Osteocyte (in vitro differentiated cells): ENCODE results near the gene CDC34. TPM values are rescaled to one million over a fixed set of nuclear protein-coding genes. Genes with fewer than 3 reads are reported as not detected.
A peak's percentile ranks its signal among the peaks of the same experiment; 100 is the strongest.

Experiments used
- DNase-seq: peaks from one replicate; pipeline ENCODE4 v3.0.0; 2021; ENCODE audit warnings: mixed read lengths; ENCODE audit not compliant: unreplicated experiment; ENCODE audit errors: extremely low spot score
- H3K27ac Mint-ChIP-seq: one replicate; pipeline ENCODE4 v1.8.0; 2021; ENCODE audit warnings: mild to moderate bottlenecking, mixed read lengths; ENCODE audit not compliant: unreplicated experiment
- H3K27me3 Mint-ChIP-seq: one replicate; pipeline ENCODE4 v1.8.0; 2021; ENCODE audit warnings: mixed read lengths; ENCODE audit not compliant: unreplicated experiment
- H3K36me3 Mint-ChIP-seq: one replicate; pipeline ENCODE4 v1.8.0; 2021; ENCODE audit warnings: mixed read lengths; ENCODE audit not compliant: unreplicated experiment
- H3K4me1 Mint-ChIP-seq: one replicate; pipeline ENCODE4 v1.8.0; 2021; ENCODE audit warnings: mixed read lengths; ENCODE audit not compliant: unreplicated experiment
- H3K4me3 Mint-ChIP-seq: one replicate; pipeline ENCODE4 v1.8.0; 2021; ENCODE audit warnings: mild to moderate bottlenecking, moderate library complexity, mixed read lengths; ENCODE audit not compliant: unreplicated experiment
- H3K9me3 Mint-ChIP-seq: one replicate; pipeline ENCODE4 v1.8.0; 2021; ENCODE audit warnings: mixed read lengths; ENCODE audit not compliant: unreplicated experiment
- total RNA-seq: library from RNA; stranded (reverse); gene quantifications from 2 replicates; pipeline ENCODE4 v1.2.1, GENCODE V29; 2021
- TF ChIP-seq, protein P1 (sequence below): fragments of 200-600 bp; sonication (generic); IDR thresholded peaks from 2 replicates; pipeline ENCODE4 v1.5.0; 2021; ENCODE audit warnings: antibody characterized with exemption, mild to moderate bottlenecking, moderate library complexity

Gene CDC34
- total RNA-seq, 1 donor from 2014 or later, result 65.3 TPM

DNA sequence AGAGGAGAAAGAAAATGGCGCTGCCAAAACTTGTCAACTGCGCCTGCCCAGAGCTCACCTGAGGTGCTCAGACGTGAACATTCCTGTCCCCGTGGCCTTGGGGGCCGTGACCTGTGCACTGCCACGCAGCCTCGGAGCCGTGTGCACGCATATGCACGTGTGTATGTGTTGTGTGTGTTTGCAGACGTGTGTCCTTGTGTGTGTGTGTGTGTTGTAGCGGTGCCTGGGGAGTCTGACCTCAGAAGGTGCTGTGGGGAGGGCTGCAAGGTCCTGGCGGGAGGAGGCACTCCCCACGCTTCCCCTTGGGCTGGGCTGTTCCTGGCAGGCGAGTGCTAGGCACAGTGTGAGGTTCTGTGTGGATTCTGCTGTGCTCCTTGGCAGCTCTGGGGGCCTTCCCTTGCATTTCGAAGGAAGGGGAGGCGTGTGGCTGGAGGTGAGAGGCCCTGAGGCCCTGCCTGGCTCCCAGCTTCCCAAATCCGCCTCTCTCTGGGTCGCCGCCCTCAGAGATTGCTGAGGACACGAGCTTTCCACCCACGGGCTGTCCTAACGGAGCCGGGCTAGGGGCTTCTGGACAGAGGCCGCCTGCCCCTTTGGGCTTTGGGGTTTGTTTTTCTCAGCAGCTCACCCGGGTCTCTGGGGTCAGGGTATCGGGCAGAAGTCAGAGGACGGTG, 45.3 kb downstream of the CDC34 start:
- DNase-seq, result no peak
- TF ChIP-seq, protein P1, sequence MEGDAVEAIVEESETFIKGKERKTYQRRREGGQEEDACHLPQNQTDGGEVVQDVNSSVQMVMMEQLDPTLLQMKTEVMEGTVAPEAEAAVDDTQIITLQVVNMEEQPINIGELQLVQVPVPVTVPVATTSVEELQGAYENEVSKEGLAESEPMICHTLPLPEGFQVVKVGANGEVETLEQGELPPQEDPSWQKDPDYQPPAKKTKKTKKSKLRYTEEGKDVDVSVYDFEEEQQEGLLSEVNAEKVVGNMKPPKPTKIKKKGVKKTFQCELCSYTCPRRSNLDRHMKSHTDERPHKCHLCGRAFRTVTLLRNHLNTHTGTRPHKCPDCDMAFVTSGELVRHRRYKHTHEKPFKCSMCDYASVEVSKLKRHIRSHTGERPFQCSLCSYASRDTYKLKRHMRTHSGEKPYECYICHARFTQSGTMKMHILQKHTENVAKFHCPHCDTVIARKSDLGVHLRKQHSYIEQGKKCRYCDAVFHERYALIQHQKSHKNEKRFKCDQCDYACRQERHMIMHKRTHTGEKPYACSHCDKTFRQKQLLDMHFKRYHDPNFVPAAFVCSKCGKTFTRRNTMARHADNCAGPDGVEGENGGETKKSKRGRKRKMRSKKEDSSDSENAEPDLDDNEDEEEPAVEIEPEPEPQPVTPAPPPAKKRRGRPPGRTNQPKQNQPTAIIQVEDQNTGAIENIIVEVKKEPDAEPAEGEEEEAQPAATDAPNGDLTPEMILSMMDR, result no peak
- no peak overlapping the region for H3K4me3 Mint-ChIP-seq
- peaks cover 40% of the 10 kb centered on the region for H3K4me1 Mint-ChIP-seq
- no peaks in the 10 kb centered on the region for H3K36me3 Mint-ChIP-seq
- peak overlapping the region; percentile 74 for H3K27ac Mint-ChIP-seq
- no peaks in the 10 kb centered on the region for H3K27me3 Mint-ChIP-seq
- no peaks in the 10 kb centered on the region for H3K9me3 Mint-ChIP-seq

DNA sequence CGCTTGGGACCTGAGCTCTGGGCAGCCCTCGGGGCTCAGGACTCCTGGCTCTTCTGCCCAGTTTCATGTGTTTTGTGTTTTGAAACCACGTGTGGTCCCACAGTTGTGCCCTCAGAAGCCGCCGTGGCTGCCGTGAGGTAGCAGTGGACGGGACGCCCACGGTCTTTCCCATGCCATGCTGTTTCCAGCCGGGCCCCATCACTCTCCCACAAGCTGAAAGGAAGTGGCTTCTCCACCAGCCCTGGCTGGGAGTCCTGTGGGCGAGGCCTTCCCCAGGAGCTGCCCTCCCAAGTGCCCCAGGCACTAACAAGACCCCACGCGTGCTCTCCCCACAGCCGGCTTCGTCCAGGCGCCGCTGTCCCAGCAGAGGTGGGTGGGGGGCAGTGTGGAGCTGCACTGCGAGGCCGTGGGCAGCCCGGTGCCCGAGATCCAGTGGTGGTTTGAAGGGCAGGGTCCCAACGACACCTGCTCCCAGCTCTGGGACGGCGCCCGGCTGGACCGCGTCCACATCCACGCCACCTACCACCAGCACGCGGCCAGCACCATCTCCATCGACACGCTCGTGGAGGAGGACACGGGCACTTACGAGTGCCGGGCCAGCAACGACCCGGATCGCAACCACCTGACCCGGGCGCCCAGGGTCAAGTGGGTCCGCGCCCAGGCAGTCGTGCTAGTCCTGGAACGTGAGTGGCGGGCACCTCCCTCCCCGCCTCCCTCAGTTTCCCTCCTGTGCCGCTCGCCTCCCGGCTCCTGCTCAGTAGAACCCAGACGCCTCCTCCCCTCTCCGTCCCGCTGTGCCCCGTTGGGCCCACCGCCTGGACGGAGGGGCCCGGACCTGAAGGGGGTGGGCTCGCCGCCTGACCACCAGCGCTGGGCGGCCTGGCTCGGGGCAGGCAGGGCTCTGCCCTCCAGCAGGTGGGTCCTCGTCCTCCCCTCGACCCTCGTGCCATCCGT, 46.2 kb downstream of the CDC34 start:
- no peak for DNase-seq
- no peaks in the 10 kb centered on the region for H3K27me3 Mint-ChIP-seq
- no peak overlapping the region for H3K4me3 Mint-ChIP-seq
- peaks cover 1% of the 10 kb centered on the region for H3K36me3 Mint-ChIP-seq
- no peaks in the 10 kb centered on the region for H3K9me3 Mint-ChIP-seq
- H3K4me1 Mint-ChIP-seq, result peaks cover 37% of the 10 kb centered on the region
- no peak overlapping the region for H3K27ac Mint-ChIP-seq
- TF ChIP-seq, protein P1, result no peak

DNA sequence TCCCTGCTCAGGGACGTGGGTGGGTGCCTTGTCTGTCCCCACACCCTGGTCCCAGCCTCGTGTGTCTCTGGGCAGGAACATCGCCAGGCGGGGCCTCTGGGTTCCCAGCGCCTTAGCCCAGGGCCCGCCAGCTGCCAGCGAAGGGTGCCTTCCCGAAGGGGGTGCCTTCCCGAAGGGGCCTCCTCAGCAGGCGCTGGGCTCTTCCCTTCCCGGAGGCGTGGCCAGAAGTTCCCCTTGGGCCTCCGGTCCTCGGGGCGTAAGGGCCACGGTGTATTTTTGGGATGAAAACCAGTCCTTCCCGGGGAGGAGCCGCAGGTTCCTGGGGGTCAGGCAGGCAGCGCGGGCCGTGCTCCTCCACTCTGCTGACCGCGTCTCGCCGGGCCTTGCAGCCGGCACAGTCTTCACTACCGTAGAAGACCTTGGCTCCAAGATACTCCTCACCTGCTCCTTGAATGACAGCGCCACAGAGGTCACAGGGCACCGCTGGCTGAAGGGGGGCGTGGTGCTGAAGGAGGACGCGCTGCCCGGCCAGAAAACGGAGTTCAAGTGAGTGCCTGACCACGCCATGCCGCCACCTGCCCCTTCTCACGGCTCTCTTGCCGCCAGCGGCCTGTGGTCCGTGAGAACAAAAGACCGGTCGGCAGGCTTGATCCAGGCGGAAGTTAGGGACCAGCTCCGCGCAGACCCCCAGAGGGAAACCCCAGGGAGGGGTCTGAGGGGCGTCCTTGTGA, 47.7 kb downstream of the CDC34 start:
- no peaks in the 10 kb centered on the region for H3K27me3 Mint-ChIP-seq
- no peak for DNase-seq
- H3K36me3 Mint-ChIP-seq, result peaks cover 6% of the 10 kb centered on the region
- no peak overlapping the region for H3K4me3 Mint-ChIP-seq
- H3K27ac Mint-ChIP-seq, result no peak overlapping the region
- no peaks in the 10 kb centered on the region for H3K9me3 Mint-ChIP-seq
- TF ChIP-seq, protein P1, result no peak
- peaks cover 35% of the 10 kb centered on the region for H3K4me1 Mint-ChIP-seq

DNA sequence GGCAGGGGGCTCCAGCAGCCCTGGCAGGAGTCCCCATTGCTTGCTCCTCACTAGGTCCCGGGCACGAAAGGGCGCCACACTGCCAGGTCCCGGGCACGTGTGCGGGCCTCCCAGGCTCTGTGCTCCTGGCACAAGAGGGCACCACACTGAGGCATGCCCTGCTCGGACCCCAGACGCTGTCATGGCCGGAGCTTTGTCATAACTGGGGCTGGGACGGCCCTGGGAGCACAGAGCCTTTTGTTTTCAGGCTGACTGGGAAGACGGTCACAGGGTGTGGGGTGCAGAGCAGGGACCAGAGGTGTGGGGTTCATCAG, 48.2 kb downstream of the CDC34 start:
- Mint-ChIP-seq H3K4me3 (no peak overlapping the region), H3K36me3 (peaks cover 6% of the 10 kb centered on the region), H3K4me1 (peaks cover 30% of the 10 kb centered on the region), H3K27ac (no peak overlapping the region), H3K27me3 (no peaks in the 10 kb centered on the region), H3K9me3 (no peaks in the 10 kb centered on the region)
- TF ChIP-seq, protein P1, result no peak
- no peak for DNase-seq
